Uterus (tissue), 2 donors: Measurements from ENCODE around the gene CEMIP.

Source experiments
- POLR2A ChIP-seq, 2 donors: fragments of 450-650 bp; IDR thresholded peaks; one replicate each; pipeline ENCODE4 v1.6.1; 2016; ENCODE audit warnings: antibody characterized with exemption in 2 of 2, mild to moderate bottlenecking in 1 of 2, moderate library complexity in 1 of 2
- TF ChIP-seq, protein P1 (sequence below), 4 experiments: fragments of 200-600 bp in 2 of 4; fragments of 450-650 bp in 2 of 4; sonication (generic) in 2 of 4; IDR thresholded peaks; one replicate each; pipeline ENCODE4 v1.5.1; 2016 to 2019; ENCODE audit warnings: antibody characterized with exemption in 4 of 4, mild to moderate bottlenecking in 2 of 4, moderate library complexity in 1 of 4

DNA sequence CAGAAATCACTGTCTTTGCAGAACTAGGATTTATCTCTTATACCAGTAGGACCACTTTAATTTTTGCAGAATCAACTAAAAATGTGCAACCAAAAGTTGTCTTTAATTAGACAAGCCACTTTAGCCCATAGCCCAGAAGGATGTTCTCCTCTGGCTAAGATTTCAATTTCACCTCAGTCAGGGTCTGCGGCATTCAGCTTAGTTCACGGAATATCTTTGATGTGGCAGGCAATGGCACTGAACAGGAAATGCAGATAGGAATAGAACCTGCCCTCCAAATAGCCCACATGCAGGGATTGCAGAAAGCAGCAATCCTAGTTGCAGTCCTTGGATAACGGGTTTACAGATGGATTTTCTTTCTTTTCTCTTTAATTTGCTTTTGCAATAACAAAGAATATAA is 109.7 kb downstream of the CEMIP start:
- TF ChIP-seq, protein P1, sequence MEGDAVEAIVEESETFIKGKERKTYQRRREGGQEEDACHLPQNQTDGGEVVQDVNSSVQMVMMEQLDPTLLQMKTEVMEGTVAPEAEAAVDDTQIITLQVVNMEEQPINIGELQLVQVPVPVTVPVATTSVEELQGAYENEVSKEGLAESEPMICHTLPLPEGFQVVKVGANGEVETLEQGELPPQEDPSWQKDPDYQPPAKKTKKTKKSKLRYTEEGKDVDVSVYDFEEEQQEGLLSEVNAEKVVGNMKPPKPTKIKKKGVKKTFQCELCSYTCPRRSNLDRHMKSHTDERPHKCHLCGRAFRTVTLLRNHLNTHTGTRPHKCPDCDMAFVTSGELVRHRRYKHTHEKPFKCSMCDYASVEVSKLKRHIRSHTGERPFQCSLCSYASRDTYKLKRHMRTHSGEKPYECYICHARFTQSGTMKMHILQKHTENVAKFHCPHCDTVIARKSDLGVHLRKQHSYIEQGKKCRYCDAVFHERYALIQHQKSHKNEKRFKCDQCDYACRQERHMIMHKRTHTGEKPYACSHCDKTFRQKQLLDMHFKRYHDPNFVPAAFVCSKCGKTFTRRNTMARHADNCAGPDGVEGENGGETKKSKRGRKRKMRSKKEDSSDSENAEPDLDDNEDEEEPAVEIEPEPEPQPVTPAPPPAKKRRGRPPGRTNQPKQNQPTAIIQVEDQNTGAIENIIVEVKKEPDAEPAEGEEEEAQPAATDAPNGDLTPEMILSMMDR (IDR thresholded peaks at IDR 0.05), result no peak
- TF ChIP-seq POLR2A (IDR thresholded peaks at IDR 0.05), result no peak
